NCI-H526 (cell line): ENCODE results near the gene STPG4.

Experiments
- DNase-seq, 2 experiments: peaks; one replicate each; lab custom pipeline; 2025; lab: John Stamatoyannopoulos, UW

Gene STPG4

GRCh38 chr2:47087051-47087450 is 68.1 kb downstream of the STPG4 start:
- DNase-seq = no peak

GRCh38 chr2:47086571-47086970 is 68.5 kb downstream of the STPG4 start:
- DNase-seq = no peak

GRCh38 chr2:47086054-47086471 is 69.0 kb downstream of the STPG4 start:
- DNase-seq = no peak

GRCh38 chr2:47083886-47084687 is 71.0 kb downstream of the STPG4 start:
- no peak for DNase-seq

GRCh38 chr2:47083485-47083884 is 71.6 kb downstream of the STPG4 start:
- DNase-seq = no peak

- no peak for DNase-seq
Observed at GRCh38 chr2:47083005-47083404, 72.1 kb downstream of the STPG4 start.

- DNase-seq = no peak
Observed at GRCh38 chr2:47080888-47081301, 74.2 kb downstream of the STPG4 start.

- DNase-seq = no peak
Observed at GRCh38 chr2:47079515-47080412, 75.3 kb downstream of the STPG4 start.

- DNase-seq = peak; percentile 53 to 67
Observed at GRCh38 chr2:47078541-47079482, 76.3 kb downstream of the STPG4 start.

- DNase-seq = no peak
Observed at GRCh38 chr2:47077442-47078117, 77.5 kb downstream of the STPG4 start.

- DNase-seq = no peak
Observed at GRCh38 chr2:47076586-47077441, 78.3 kb downstream of the STPG4 start.

GRCh38 chr2:47076126-47076506 is 79.0 kb downstream of the STPG4 start:
- no peak for DNase-seq

- DNase-seq = no peak
Observed at GRCh38 chr2:47075361-47076125, 79.6 kb downstream of the STPG4 start.

- DNase-seq = no peak
Observed at GRCh38 chr2:47074691-47075090, 80.4 kb downstream of the STPG4 start.

- DNase-seq = no peak
Observed at GRCh38 chr2:47073641-47074040, 81.5 kb downstream of the STPG4 start.

- DNase-seq = no peak
Observed at GRCh38 chr2:47073217-47073616, 81.9 kb downstream of the STPG4 start.

- no peak for DNase-seq
Observed at GRCh38 chr2:47072728-47073191, 82.3 kb downstream of the STPG4 start.

GRCh38 chr2:47072018-47072691 is 83.0 kb downstream of the STPG4 start:
- DNase-seq = peak in 1 of 2 experiments; percentile 21
